Upper lobe of left lung (tissue), 6 donors: ENCODE results near the gene ERMAP. TPM values are rescaled to one million over a fixed set of nuclear protein-coding genes. Genes with fewer than 3 reads are reported as not detected.

ENCODE experiments used
- ATAC-seq, 2 donors: fragments of 200-7000 bp; cut with Tn5 transposase; one replicate each; pipeline ENCODE4 v1.9.1; 2022; ENCODE audit warnings: mild to moderate bottlenecking in 2 of 2, moderate library complexity in 2 of 2; ENCODE audit not compliant: low FRiP score in 2 of 2
- DNase-seq, 2 donors: peaks; one replicate each; pipeline ENCODE4 v3.0.0-alpha.2; 2019 to 2020
- H3K27ac ChIP-seq, 4 donors: fragments of 200-600 bp; sonication (generic); one replicate each; pipeline ENCODE4 v1.5.1; 2016 to 2019
- H3K27me3 ChIP-seq, 4 donors: fragments of 200-600 bp; sonication (generic); one replicate each; pipeline ENCODE4 v1.5.1; 2017 to 2019
- H3K36me3 ChIP-seq, 4 donors: fragments of 200-600 bp; sonication (generic); one replicate each; pipeline ENCODE4 v1.5.1; 2016 to 2019
- H3K4me1 ChIP-seq, 4 donors: fragments of 200-600 bp; sonication (generic); one replicate each; pipeline ENCODE4 v1.5.1; 2018 to 2019
- H3K4me3 ChIP-seq, 4 donors: fragments of 200-600 bp; sonication (generic); one replicate each; pipeline ENCODE4 v1.5.1; 2017 to 2019; ENCODE audit warnings: mild to moderate bottlenecking in 2 of 4, moderate library complexity in 1 of 4
- H3K9me3 ChIP-seq, 4 donors: fragments of 200-600 bp; sonication (generic); one replicate each; pipeline ENCODE4 v1.5.1; 2018 to 2019
- CTCF ChIP-seq, 6 experiments: fragments of 450-650 bp in 4 of 6; fragments of 200-600 bp in 2 of 6; sonication (generic) in 2 of 6; IDR thresholded peaks; one replicate each; pipeline ENCODE4 v1.5.1; 2016 to 2019; ENCODE audit warnings: antibody characterized with exemption in 6 of 6
- EP300 ChIP-seq, 4 donors: sonication (generic); formaldehyde crosslinking; IDR thresholded peaks; one replicate each; pipeline ENCODE4 v1.5.1; 2017; ENCODE audit warnings: antibody characterized with exemption in 4 of 4, control low read depth in 2 of 4
- POLR2A ChIP-seq, 4 donors: fragments of 450-650 bp; IDR thresholded peaks; one replicate each; pipeline ENCODE4 v1.5.1; 2016 to 2017; ENCODE audit warnings: antibody characterized with exemption in 4 of 4, mild to moderate bottlenecking in 2 of 4
- POLR2AphosphoS5 ChIP-seq, 2 donors: sonication (generic); formaldehyde crosslinking; IDR thresholded peaks; one replicate each; pipeline ENCODE4 v1.5.1; 2017; ENCODE audit warnings: antibody characterized with exemption in 2 of 2
- WGBS, 2 donors: methylation state at CpG; one replicate each; pipeline ENCODE4 v1.1.5; 2017 to 2018; 5-methylcytosine and 5-hydroxymethylcytosine counted together
- total RNA-seq, 6 donors: library from RNA; depleted of rRNA in 4 of 6; stranded (reverse); fragments of >200 nt in 4 of 6; gene quantifications; one replicate each; pipeline versions ENCODE4 v1.1.0 to v1.2.1, GENCODE V29; 2016 to 2021
- donor health status: DM: no; HTN: no; CAD: no; lungs with moderate emphysema.
- donor health status: DM: no; HTN: yes; CAD: no; lungs with severe emphysema.

ERMAP gene
- total RNA-seq, 6 donors from 2014 or later: 11.6 to 41.9 (median 14.9) TPM

GRCh38 chr1:42788021-42788420 is 28.9 kb upstream of the ERMAP start:
- no peaks in the 10 kb centered on the region for H3K9me3 ChIP-seq
- ATAC-seq (no peak), DNase-seq (no peak)
- H3K36me3 ChIP-seq: no peaks in the 10 kb centered on the region
- peaks cover 10 to 15% (median 13%) of the 10 kb centered on the region in 4 donors for H3K4me1 ChIP-seq
- H3K4me3 ChIP-seq: no peak overlapping the region
- 94% methylated on average over 1 of the region's 1 CpG for WGBS, 2 donors
- no peak for TF ChIP-seq EP300 (IDR thresholded peaks at IDR 0.05)
- no peak for TF ChIP-seq POLR2A (IDR thresholded peaks at IDR 0.05)
- TF ChIP-seq CTCF (IDR thresholded peaks at IDR 0.05): no peak
- no peak for TF ChIP-seq POLR2AphosphoS5 (IDR thresholded peaks at IDR 0.05)
- H3K27ac ChIP-seq: no peak overlapping the region
- H3K27me3 ChIP-seq: no peaks in the 10 kb centered on the region

GRCh38 chr1:42793824-42794223 is 23.1 kb upstream of the ERMAP start:
- TF ChIP-seq POLR2A (IDR thresholded peaks at IDR 0.05) (no peak), CTCF (IDR thresholded peaks at IDR 0.05) (no peak), POLR2AphosphoS5 (IDR thresholded peaks at IDR 0.05) (no peak), EP300 (IDR thresholded peaks at IDR 0.05) (no peak)
- Histone ChIP-seq H3K27ac (no peak overlapping the region), H3K36me3 (no peaks in the 10 kb centered on the region), H3K9me3 (no peaks in the 10 kb centered on the region), H3K4me3 (no peak overlapping the region), H3K27me3 (no peaks in the 10 kb centered on the region), H3K4me1 (no peaks in the 10 kb centered on the region)
- WGBS, 2 donors: 69% methylated on average over 2 of the region's 2 CpGs; no CpG with 5 or more reads in 1 of the 2 donors
- ATAC-seq (no peak), DNase-seq (no peak)

GRCh38 chr1:42797414-42797813 is 19.5 kb upstream of the ERMAP start:
- DNase-seq (no peak), ATAC-seq (no peak)
- Histone ChIP-seq H3K27me3 (no peaks in the 10 kb centered on the region), H3K4me1 (no peaks in the 10 kb centered on the region), H3K9me3 (no peaks in the 10 kb centered on the region), H3K36me3 (no peaks in the 10 kb centered on the region), H3K4me3 (no peak overlapping the region), H3K27ac (no peak overlapping the region)
- 78 to 89% methylated on average over 3 of the region's 3 CpGs for WGBS, 2 donors
- no peak for TF ChIP-seq POLR2A (IDR thresholded peaks at IDR 0.05)
- TF ChIP-seq POLR2AphosphoS5 (IDR thresholded peaks at IDR 0.05): no peak
- no peak for TF ChIP-seq CTCF (IDR thresholded peaks at IDR 0.05)
- no peak for TF ChIP-seq EP300 (IDR thresholded peaks at IDR 0.05)

- Histone ChIP-seq H3K4me1 (no peaks in the 10 kb centered on the region), H3K27me3 (no peaks in the 10 kb centered on the region), H3K27ac (no peak overlapping the region), H3K4me3 (no peak overlapping the region), H3K36me3 (no peaks in the 10 kb centered on the region), H3K9me3 (no peaks in the 10 kb centered on the region)
- TF ChIP-seq POLR2A (IDR thresholded peaks at IDR 0.05): no peak
- TF ChIP-seq EP300 (IDR thresholded peaks at IDR 0.05): no peak
- no peak for TF ChIP-seq POLR2AphosphoS5 (IDR thresholded peaks at IDR 0.05)
- TF ChIP-seq CTCF (IDR thresholded peaks at IDR 0.05): no peak
- 82 to 85% methylated on average over 5 of the region's 5 CpGs for WGBS, 2 donors
- no peak for ATAC-seq
- no peak for DNase-seq
Observed at GRCh38 chr1:42797979-42798378, 18.9 kb upstream of the ERMAP start.

- no peak overlapping the region for H3K27ac ChIP-seq
- H3K27me3 ChIP-seq: no peaks in the 10 kb centered on the region
- H3K4me1 ChIP-seq: no peaks in the 10 kb centered on the region
- ATAC-seq: peak in 1 of 2 donors; percentile 87
- no peak for TF ChIP-seq POLR2A (IDR thresholded peaks at IDR 0.05)
- TF ChIP-seq CTCF (IDR thresholded peaks at IDR 0.05): no peak
- TF ChIP-seq EP300 (IDR thresholded peaks at IDR 0.05): no peak
- TF ChIP-seq POLR2AphosphoS5 (IDR thresholded peaks at IDR 0.05): no peak
- no peak overlapping the region for H3K4me3 ChIP-seq
- DNase-seq: no peak
- 77 to 81% methylated on average over 8 of the region's 8 CpGs for WGBS, 2 donors
- no peaks in the 10 kb centered on the region for H3K9me3 ChIP-seq
- peaks cover 0 to 5% (median 0%) of the 10 kb centered on the region in 4 donors for H3K36me3 ChIP-seq
Observed at GRCh38 chr1:42801832-42802473, 15.0 kb upstream of the ERMAP start.
